ENCODE data around the gene CALB2.

The CALB2 gene

DNA sequence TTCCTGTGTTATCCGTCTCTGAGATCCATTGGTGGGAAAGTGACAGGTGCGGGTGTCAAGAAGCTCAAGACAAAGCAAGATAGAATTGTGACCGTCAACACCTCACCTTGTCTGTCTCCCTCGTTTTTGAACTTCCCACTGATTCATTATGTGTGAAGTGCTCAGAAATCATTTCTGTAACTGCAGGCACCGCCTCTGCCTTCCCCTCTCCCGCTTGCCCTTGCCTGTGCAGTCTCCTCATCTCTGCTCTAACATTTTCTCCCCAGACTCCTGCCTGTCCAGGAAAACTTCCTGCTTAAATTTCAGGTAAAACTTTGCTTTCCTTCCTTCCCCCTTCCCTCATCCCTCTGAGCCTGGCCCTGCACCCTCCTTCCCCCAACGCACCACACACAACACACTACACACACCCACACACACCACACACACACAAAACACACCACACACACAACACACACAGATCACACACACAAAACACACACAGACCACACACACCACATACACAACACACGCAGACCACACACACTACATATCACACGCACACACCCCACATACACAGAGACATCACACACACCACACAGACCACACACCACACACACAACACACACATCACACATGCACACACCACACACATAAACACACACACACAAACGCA is 25.7 kb downstream of the CALB2 start:
- DNase-seq (ENCODE audit: low read depth), result no peak
- TF ChIP-seq, protein P1, sequence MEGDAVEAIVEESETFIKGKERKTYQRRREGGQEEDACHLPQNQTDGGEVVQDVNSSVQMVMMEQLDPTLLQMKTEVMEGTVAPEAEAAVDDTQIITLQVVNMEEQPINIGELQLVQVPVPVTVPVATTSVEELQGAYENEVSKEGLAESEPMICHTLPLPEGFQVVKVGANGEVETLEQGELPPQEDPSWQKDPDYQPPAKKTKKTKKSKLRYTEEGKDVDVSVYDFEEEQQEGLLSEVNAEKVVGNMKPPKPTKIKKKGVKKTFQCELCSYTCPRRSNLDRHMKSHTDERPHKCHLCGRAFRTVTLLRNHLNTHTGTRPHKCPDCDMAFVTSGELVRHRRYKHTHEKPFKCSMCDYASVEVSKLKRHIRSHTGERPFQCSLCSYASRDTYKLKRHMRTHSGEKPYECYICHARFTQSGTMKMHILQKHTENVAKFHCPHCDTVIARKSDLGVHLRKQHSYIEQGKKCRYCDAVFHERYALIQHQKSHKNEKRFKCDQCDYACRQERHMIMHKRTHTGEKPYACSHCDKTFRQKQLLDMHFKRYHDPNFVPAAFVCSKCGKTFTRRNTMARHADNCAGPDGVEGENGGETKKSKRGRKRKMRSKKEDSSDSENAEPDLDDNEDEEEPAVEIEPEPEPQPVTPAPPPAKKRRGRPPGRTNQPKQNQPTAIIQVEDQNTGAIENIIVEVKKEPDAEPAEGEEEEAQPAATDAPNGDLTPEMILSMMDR (IDR thresholded peaks at IDR 0.05; ENCODE audit: control insufficient read depth, extremely low read depth, insufficient read depth), result no peak
- H3K4me3 ChIP-seq (ENCODE audit: low read depth, low read length), result no peak overlapping the region

DNA sequence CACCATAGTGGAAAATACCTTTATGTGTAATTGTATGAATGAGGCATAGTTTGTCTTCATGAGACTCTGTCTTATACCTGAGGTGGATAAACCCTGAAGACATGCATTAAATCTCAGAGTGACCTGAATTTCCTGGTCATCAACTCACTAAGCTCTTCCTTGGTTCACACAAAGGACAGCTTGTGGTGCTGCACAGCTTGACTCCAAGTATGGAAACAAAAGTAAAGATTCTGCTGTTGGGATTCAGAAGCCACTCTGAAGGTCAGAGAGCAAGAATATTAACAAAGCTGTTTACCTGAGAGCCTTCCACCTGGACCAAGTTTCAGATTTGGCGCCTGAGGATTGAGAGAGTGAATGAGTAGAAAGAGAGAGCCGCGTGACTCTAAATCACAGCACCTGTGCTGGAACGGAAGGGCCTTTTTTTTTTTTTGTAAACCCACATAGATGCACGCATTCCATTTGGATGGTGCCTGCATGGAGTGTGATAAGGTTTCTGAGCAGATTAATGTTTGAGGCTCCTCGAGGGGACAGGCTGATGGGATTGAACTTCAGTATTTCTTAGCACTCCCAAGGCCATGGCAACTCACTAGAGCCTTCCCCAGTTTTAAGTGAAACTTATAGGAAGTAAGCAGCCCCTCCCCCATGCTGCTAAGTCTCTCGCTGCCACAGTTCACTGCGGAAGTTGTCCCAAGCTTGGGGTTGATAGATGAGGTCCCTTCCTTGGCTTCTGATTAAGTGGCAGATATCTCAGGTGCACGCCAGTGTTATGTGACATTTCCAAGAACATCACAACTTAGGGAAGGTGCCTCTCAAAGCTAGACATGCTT is 28.7 kb downstream of the CALB2 start:
- TF ChIP-seq, protein P1 (IDR thresholded peaks at IDR 0.05; ENCODE audit: control insufficient read depth, extremely low read depth, insufficient read depth), result no peak
- no peak overlapping the region for H3K4me3 ChIP-seq (ENCODE audit: low read depth, low read length)
- DNase-seq (ENCODE audit: low read depth), result no peak

DNA sequence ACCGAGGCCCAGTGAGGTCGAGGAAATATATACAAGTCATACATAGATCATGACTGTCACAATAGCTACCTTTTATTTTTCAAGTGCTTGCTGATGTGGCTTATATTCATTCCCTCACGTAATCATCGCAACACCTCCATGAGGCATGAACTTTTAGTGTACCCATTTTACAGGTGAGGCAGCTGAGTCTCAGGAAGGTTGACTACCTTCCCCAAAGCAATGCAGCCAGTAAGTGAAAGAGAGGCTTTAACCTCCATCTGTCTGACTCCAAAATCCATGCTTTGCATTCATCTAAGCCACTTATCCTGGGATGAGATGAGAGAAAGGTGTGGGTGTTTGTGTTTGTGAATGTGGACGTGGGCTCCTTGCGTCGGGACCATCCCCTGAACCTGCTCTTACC is 30.8 kb downstream of the CALB2 start:
- no peak for DNase-seq (ENCODE audit: low read depth)
- H3K4me3 ChIP-seq (ENCODE audit: low read depth, low read length), result no peak overlapping the region
- TF ChIP-seq, protein P1 (IDR thresholded peaks at IDR 0.05; ENCODE audit: control insufficient read depth, extremely low read depth, insufficient read depth), result no peak

DNA sequence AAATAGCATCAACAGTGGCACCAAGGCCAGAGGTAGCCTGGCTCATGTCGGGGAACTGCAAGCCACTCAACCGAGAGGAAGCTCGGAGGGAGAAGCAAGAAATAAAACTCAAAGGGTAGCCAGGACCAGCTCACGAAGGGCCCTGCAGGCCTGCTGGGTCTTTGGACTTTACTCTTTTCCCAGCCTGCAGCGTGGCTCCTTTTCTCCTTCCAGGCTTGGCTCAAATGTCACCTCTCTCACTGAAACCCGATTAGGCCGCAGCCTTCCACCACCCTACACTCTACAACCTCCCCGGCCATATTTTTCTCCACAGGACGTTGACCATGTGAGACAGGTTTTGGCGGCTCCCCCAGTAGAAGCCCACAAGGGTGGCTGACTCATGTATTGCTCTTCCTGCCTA is 38.1 kb downstream of the CALB2 start:
- TF ChIP-seq, protein P1 (IDR thresholded peaks at IDR 0.05; ENCODE audit: control insufficient read depth, extremely low read depth, insufficient read depth), result no peak
- no peak overlapping the region for H3K4me3 ChIP-seq (ENCODE audit: low read depth, low read length)
- DNase-seq (ENCODE audit: low read depth), result no peak

DNA sequence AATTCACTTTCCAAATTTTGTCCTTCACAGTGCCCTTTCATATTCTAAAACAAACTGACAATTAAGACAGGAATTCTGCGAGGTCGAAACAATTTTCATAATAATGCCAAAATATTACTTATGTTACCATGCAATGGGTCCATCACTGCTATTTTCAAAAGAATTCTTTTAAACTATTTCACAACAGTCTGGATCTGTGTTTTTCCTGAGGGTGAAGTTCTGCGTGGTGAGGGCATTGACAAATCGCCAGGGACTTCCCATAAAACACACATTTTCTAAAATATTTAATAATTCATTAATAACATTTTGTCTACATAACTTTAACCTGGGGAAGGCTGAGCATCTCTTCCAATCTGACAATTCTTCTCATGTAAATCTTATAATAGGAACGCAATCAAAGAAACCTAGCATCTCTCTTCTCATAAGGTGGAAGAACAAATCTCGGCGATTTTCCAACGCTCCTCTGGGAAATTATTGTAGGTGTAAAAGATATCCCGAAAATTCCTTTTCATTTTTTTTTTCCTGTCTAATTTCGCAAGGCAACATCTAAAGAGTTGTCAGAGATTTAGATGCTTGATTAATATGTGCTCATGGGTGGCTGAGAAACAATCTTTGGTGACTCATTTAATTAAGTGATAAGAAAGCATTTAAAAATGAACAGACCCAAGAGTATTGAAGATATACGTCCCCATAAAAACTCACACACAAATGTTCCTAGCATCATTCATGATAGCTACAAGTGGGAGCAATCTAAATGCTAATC is 41.5 kb downstream of the CALB2 start:
- DNase-seq (ENCODE audit: low read depth), result no peak
- TF ChIP-seq, protein P1 (IDR thresholded peaks at IDR 0.05; ENCODE audit: control insufficient read depth, extremely low read depth, insufficient read depth), result no peak
- no peak overlapping the region for H3K4me3 ChIP-seq (ENCODE audit: low read depth, low read length)

DNA sequence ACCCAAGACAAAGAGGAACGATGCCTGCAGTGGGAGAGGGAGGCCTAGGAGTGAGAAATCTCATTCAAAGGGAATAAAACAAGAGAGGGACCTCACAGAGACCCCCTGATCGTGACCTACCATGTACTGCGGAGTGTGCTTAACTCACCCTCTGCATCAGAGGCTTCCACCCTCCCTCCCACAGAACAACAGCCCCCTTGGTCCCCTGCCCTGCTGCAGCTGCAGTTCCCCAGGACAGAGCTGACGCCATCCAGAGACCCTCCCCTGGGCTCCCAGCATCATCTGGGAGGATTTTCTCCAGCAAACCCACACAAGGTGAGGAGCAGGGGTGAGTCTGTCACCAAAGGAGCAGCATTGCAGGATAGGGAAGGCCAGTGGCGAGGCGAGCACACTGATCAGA is 43.5 kb downstream of the CALB2 start:
- no peak for DNase-seq (ENCODE audit: low read depth)
- H3K4me3 ChIP-seq (ENCODE audit: low read depth, low read length), result no peak overlapping the region
- TF ChIP-seq, protein P1 (IDR thresholded peaks at IDR 0.05; ENCODE audit: control insufficient read depth, extremely low read depth, insufficient read depth), result no peak
